MM.1S (cell line): ENCODE results near the gene GGTA1.

Source experiments
- DNase-seq: peaks from one replicate; pipeline ENCODE4 v3.0.0-alpha.2; 2015
- H2AFZ ChIP-seq: fragments of 300-600 bp; sonication (generic); 2 replicates; pipeline ENCODE4 v1.6.0; 2016; ENCODE audit warnings: antibody characterized with exemption, low read length
- H3F3A ChIP-seq: fragments of 300-600 bp; sonication (generic); 2 replicates; pipeline ENCODE4 v1.6.1; 2016; ENCODE audit warnings: mild to moderate bottlenecking, antibody characterized with exemption, low read length, moderate library complexity, mixed read lengths; ENCODE audit not compliant: insufficient read depth
- H3K27ac ChIP-seq: fragments of 300-600 bp; sonication (generic); 2 replicates; pipeline ENCODE4 v1.5.1; 2016; ENCODE audit warnings: mild to moderate bottlenecking, low read length
- H3K27me3 ChIP-seq: fragments of 300-600 bp; sonication (generic); replicated peaks from 2 replicates; pipeline ENCODE4 v1.6.0; 2016; ENCODE audit warnings: low read length; ENCODE audit not compliant: insufficient read depth
- H3K36me3 ChIP-seq: fragments of 300-600 bp; sonication (generic); replicated peaks from 2 replicates; pipeline ENCODE4 v1.6.1; 2016; ENCODE audit warnings: mild to moderate bottlenecking, low read length, mixed read lengths; ENCODE audit not compliant: insufficient read depth
- H3K4me1 ChIP-seq: fragments of 300-600 bp; sonication (generic); 2 replicates; pipeline ENCODE4 v1.6.1; 2016; ENCODE audit warnings: low read length, mixed read lengths
- H3K4me2 ChIP-seq: fragments of 300-600 bp; sonication (generic); 2 replicates; pipeline ENCODE4 v1.6.0; 2016; ENCODE audit warnings: low read depth, low read length
- H3K4me3 ChIP-seq: fragments of 300-600 bp; sonication (generic); 2 replicates; pipeline ENCODE4 v1.5.1; 2016; ENCODE audit warnings: low read length, mixed read lengths
- H3K79me2 ChIP-seq: fragments of 300-600 bp; sonication (generic); 2 replicates; pipeline ENCODE4 v1.6.1; 2016; ENCODE audit warnings: mixed run types, low read length, mixed read lengths
- H3K9ac ChIP-seq: fragments of 300-600 bp; sonication (generic); 2 replicates; pipeline ENCODE4 v1.6.1; 2016; ENCODE audit warnings: low read length, mixed read lengths
- H3K9me2 ChIP-seq: fragments of 300-600 bp; sonication (generic); replicated peaks from 2 replicates; pipeline ENCODE4 v1.6.1; 2016; ENCODE audit warnings: mild to moderate bottlenecking, low read length, mixed read lengths; ENCODE audit not compliant: insufficient read depth
- H3K9me3 ChIP-seq: fragments of 300-600 bp; sonication (generic); replicated peaks from 2 replicates; pipeline ENCODE4 v1.6.1; 2016; ENCODE audit warnings: mild to moderate bottlenecking, low read length, mixed read lengths; ENCODE audit not compliant: insufficient read depth
- H4K20me1 ChIP-seq: fragments of 300-600 bp; sonication (generic); 2 replicates; pipeline ENCODE4 v1.6.1; 2016; ENCODE audit warnings: mild to moderate bottlenecking, low read length, moderate library complexity, mixed read lengths; ENCODE audit not compliant: insufficient read depth
- CTCF ChIP-seq: fragments of 300-600 bp; sonication (generic); IDR thresholded peaks from 2 replicates; pipeline ENCODE4 v1.5.1; 2016; ENCODE audit warnings: antibody characterized with exemption, low read length, mixed read lengths
- EZH2 ChIP-seq: fragments of 300-600 bp; sonication (generic); optimal IDR thresholded peaks from 2 replicates; pipeline ENCODE3; 2017; ENCODE audit warnings: low read depth, mild to moderate bottlenecking, antibody characterized with exemption, low read length, mixed read lengths
- EZH2phosphoT487 ChIP-seq: fragments of 300-600 bp; sonication (generic); IDR thresholded peaks from 2 replicates; pipeline ENCODE4 v1.6.1; 2018; ENCODE audit warnings: antibody characterized with exemption, low read length

The GGTA1 gene

GRCh38 chr9:121489344-121489743 is 10.3 kb downstream of the GGTA1 start:
- no peaks in the 10 kb centered on the region for H3K27me3 ChIP-seq

GRCh38 chr9:121486043-121486442 is 13.6 kb downstream of the GGTA1 start:
- no peaks in the 10 kb centered on the region for H3F3A ChIP-seq
- H3K9me3 ChIP-seq = no peaks in the 10 kb centered on the region
- no peak overlapping the region for H3K27ac ChIP-seq
- no peak overlapping the region for H3K9ac ChIP-seq
- no peaks in the 10 kb centered on the region for H3K9me2 ChIP-seq
- no peak for TF ChIP-seq CTCF
- no peak for TF ChIP-seq EZH2phosphoT487
- TF ChIP-seq EZH2 = no peak
- no peaks in the 10 kb centered on the region for H3K4me1 ChIP-seq
- no peak overlapping the region for H2AFZ ChIP-seq
- H3K4me3 ChIP-seq = no peak overlapping the region
- no peaks in the 10 kb centered on the region for H3K27me3 ChIP-seq
- no peaks in the 10 kb centered on the region for H3K79me2 ChIP-seq
- no peaks in the 10 kb centered on the region for H3K36me3 ChIP-seq
- no peak overlapping the region for H3K4me2 ChIP-seq
- no peaks in the 10 kb centered on the region for H4K20me1 ChIP-seq
- no peak for DNase-seq

More at GRCh38 chr9:121489344-121489743, 10.3 kb downstream of the GGTA1 start:
- DNase-seq = no peak
- Histone ChIP-seq H3K36me3 (no peaks in the 10 kb centered on the region), H3K4me3 (no peak overlapping the region), H3K79me2 (no peaks in the 10 kb centered on the region), H3K27ac (no peak overlapping the region), H4K20me1 (no peaks in the 10 kb centered on the region), H3K9ac (no peak overlapping the region), H3K4me1 (no peaks in the 10 kb centered on the region), H3K9me3 (no peaks in the 10 kb centered on the region), H3K9me2 (no peaks in the 10 kb centered on the region), H2AFZ (no peak overlapping the region), H3F3A (no peaks in the 10 kb centered on the region), H3K4me2 (no peak overlapping the region)
- TF ChIP-seq EZH2phosphoT487 (no peak), EZH2 (no peak), CTCF (no peak)

GRCh38 chr9:121485623-121486022 is 14.0 kb downstream of the GGTA1 start:
- Histone ChIP-seq H3K27me3 (no peaks in the 10 kb centered on the region), H3K27ac (no peak overlapping the region), H3K9me2 (no peaks in the 10 kb centered on the region), H3K79me2 (no peaks in the 10 kb centered on the region), H3K4me1 (no peaks in the 10 kb centered on the region), H3K9me3 (no peaks in the 10 kb centered on the region), H3K4me2 (no peak overlapping the region), H4K20me1 (no peaks in the 10 kb centered on the region), H3K4me3 (no peak overlapping the region), H3K36me3 (no peaks in the 10 kb centered on the region), H3K9ac (no peak overlapping the region), H2AFZ (no peak overlapping the region), H3F3A (no peaks in the 10 kb centered on the region)
- no peak for TF ChIP-seq CTCF
- no peak for TF ChIP-seq EZH2
- no peak for TF ChIP-seq EZH2phosphoT487
- no peak for DNase-seq
